ENCODE results near the gene ABCA7. TPM values are rescaled to one million over a fixed set of nuclear protein-coding genes. Genes with fewer than 3 reads are reported as not detected.

The ABCA7 gene
- total and polyA plus RNA-seq, 2 donors: 23.4 to 315 TPM

GRCh38 chr19:1093330-1093729, 53.4 kb downstream of the ABCA7 start:
- Histone ChIP-seq H3K27me3 (ENCODE audit: control insufficient read depth in 2 of 2, insufficient read depth in 1 of 2, low read length in 1 of 2) (no peaks in the 10 kb centered on the region), H3K4me1 (ENCODE audit: control insufficient read depth in 2 of 2, insufficient read depth in 2 of 2, low read length in 2 of 2) (peaks cover 19 to 31% of the 10 kb centered on the region in 2 donors), H3K4me3 (ENCODE audit: low read length in 2 of 2) (no peak overlapping the region), H3K27ac (ENCODE audit: low read depth in 1 of 2, low read length in 1 of 2) (no peak overlapping the region), H3K9me3 (ENCODE audit: control insufficient read depth in 2 of 2, insufficient read depth in 1 of 2, low read length in 1 of 2) (no peaks in the 10 kb centered on the region), H3K36me3 (ENCODE audit: control insufficient read depth in 2 of 2, insufficient read depth in 2 of 2, low read length in 1 of 2) (peaks cover 46 to 49% of the 10 kb centered on the region in 2 donors)
- no peak for DNase-seq (ENCODE audit: low read depth in 6 of 9, low spot score in 9 of 9)
- 97% methylated on average over 15 of the region's 15 CpGs for WGBS

GRCh38 chr19:1093811-1094553, 54.1 kb downstream of the ABCA7 start:
- DNase-seq (ENCODE audit: low read depth in 6 of 9, low spot score in 9 of 9): no peak
- no peaks in the 10 kb centered on the region for H3K9me3 ChIP-seq (ENCODE audit: control insufficient read depth in 2 of 2, insufficient read depth in 1 of 2, low read length in 1 of 2)
- peak overlapping the region; percentile 78 to 85 for H3K4me3 ChIP-seq (ENCODE audit: low read length in 2 of 2)
- WGBS: 86% methylated on average over 32 of the region's 32 CpGs
- H3K27ac ChIP-seq (ENCODE audit: low read depth in 1 of 2, low read length in 1 of 2): no peak overlapping the region
- peaks cover 13 to 24% of the 10 kb centered on the region in 2 donors for H3K4me1 ChIP-seq (ENCODE audit: control insufficient read depth in 2 of 2, insufficient read depth in 2 of 2, low read length in 2 of 2)
- H3K36me3 ChIP-seq (ENCODE audit: control insufficient read depth in 2 of 2, insufficient read depth in 2 of 2, low read length in 1 of 2): peaks cover 40 to 43% of the 10 kb centered on the region in 2 donors
- no peaks in the 10 kb centered on the region for H3K27me3 ChIP-seq (ENCODE audit: control insufficient read depth in 2 of 2, insufficient read depth in 1 of 2, low read length in 1 of 2)

- peak overlapping the region; percentile 78 to 85 for H3K4me3 ChIP-seq (ENCODE audit: low read length in 2 of 2)
- no peak overlapping the region for H3K27ac ChIP-seq (ENCODE audit: low read depth in 1 of 2, low read length in 1 of 2)
- H3K4me1 ChIP-seq (ENCODE audit: control insufficient read depth in 2 of 2, insufficient read depth in 2 of 2, low read length in 2 of 2): peaks cover 13 to 23% of the 10 kb centered on the region in 2 donors
- H3K36me3 ChIP-seq (ENCODE audit: control insufficient read depth in 2 of 2, insufficient read depth in 2 of 2, low read length in 1 of 2): peaks cover 34 to 36% of the 10 kb centered on the region in 2 donors
- WGBS: 1% methylated on average over 19 of the region's 19 CpGs
- no peaks in the 10 kb centered on the region for H3K9me3 ChIP-seq (ENCODE audit: control insufficient read depth in 2 of 2, insufficient read depth in 1 of 2, low read length in 1 of 2)
- no peaks in the 10 kb centered on the region for H3K27me3 ChIP-seq (ENCODE audit: control insufficient read depth in 2 of 2, insufficient read depth in 1 of 2, low read length in 1 of 2)
- DNase-seq (ENCODE audit: low read depth in 6 of 9, low spot score in 9 of 9): no peak
These were observed 54.7 kb downstream of the ABCA7 start for GRCh38 chr19:1094655-1094977.

- peak within 1 kb of the TSS; percentile 58 to 72 for H3K27ac ChIP-seq (ENCODE audit: low read depth in 1 of 2, low read length in 1 of 2)
- H3K4me3 ChIP-seq (ENCODE audit: low read length in 2 of 2): peak within 1 kb of the TSS; percentile 78 to 85
- H3K36me3 ChIP-seq (ENCODE audit: control insufficient read depth in 2 of 2, insufficient read depth in 2 of 2, low read length in 1 of 2): peaks cover 32 to 34% of the 10 kb centered on the region in 2 donors
- peak; percentile 94 to 99 (median 97) for DNase-seq (ENCODE audit: low read depth in 6 of 9, low spot score in 9 of 9)
- no peaks in the 10 kb centered on the region for H3K27me3 ChIP-seq (ENCODE audit: control insufficient read depth in 2 of 2, insufficient read depth in 1 of 2, low read length in 1 of 2)
- peaks cover 13 to 24% of the 10 kb centered on the region in 2 donors for H3K4me1 ChIP-seq (ENCODE audit: control insufficient read depth in 2 of 2, insufficient read depth in 2 of 2, low read length in 2 of 2)
- under 1% methylated on average over 81 of the region's 81 CpGs for WGBS
- H3K9me3 ChIP-seq (ENCODE audit: control insufficient read depth in 2 of 2, insufficient read depth in 1 of 2, low read length in 1 of 2): no peaks in the 10 kb centered on the region
These were observed 55.2 kb downstream of the ABCA7 start, which contains the start of gene POLR2E for GRCh38 chr19:1094978-1095701. Gene POLR2E (minus strand): TSS chr19:1095375. CDS start chr19:1095315, 60 bp downstream.

- Histone ChIP-seq H3K4me3 (ENCODE audit: low read length in 2 of 2) (no peak overlapping the region), H3K27me3 (ENCODE audit: control insufficient read depth in 2 of 2, insufficient read depth in 1 of 2, low read length in 1 of 2) (no peaks in the 10 kb centered on the region), H3K4me1 (ENCODE audit: control insufficient read depth in 2 of 2, insufficient read depth in 2 of 2, low read length in 2 of 2) (peaks cover 23 to 47% of the 10 kb centered on the region in 2 donors), H3K27ac (ENCODE audit: low read depth in 1 of 2, low read length in 1 of 2) (no peak overlapping the region), H3K9me3 (ENCODE audit: control insufficient read depth in 2 of 2, insufficient read depth in 1 of 2, low read length in 1 of 2) (no peaks in the 10 kb centered on the region), H3K36me3 (ENCODE audit: control insufficient read depth in 2 of 2, insufficient read depth in 2 of 2, low read length in 1 of 2) (peaks cover 10 to 14% of the 10 kb centered on the region in 2 donors)
- no peak for DNase-seq (ENCODE audit: low read depth in 6 of 9, low spot score in 9 of 9)
- 94% methylated on average over 7 of the region's 7 CpGs for WGBS
These were observed 57.9 kb downstream of the ABCA7 start for GRCh38 chr19:1097810-1098176.

- no peaks in the 10 kb centered on the region for H3K27me3 ChIP-seq (ENCODE audit: control insufficient read depth in 2 of 2, insufficient read depth in 1 of 2, low read length in 1 of 2)
- H3K36me3 ChIP-seq (ENCODE audit: control insufficient read depth in 2 of 2, insufficient read depth in 2 of 2, low read length in 1 of 2): peaks cover 4 to 7% of the 10 kb centered on the region in 2 donors
- H3K9me3 ChIP-seq (ENCODE audit: control insufficient read depth in 2 of 2, insufficient read depth in 1 of 2, low read length in 1 of 2): no peaks in the 10 kb centered on the region
- no peak overlapping the region for H3K27ac ChIP-seq (ENCODE audit: low read depth in 1 of 2, low read length in 1 of 2)
- DNase-seq (ENCODE audit: low read depth in 6 of 9, low spot score in 9 of 9): no peak
- H3K4me1 ChIP-seq (ENCODE audit: control insufficient read depth in 2 of 2, insufficient read depth in 2 of 2, low read length in 2 of 2): peaks cover 27 to 53% of the 10 kb centered on the region in 2 donors
- 95% methylated on average over 15 of the region's 15 CpGs for WGBS
- H3K4me3 ChIP-seq (ENCODE audit: low read length in 2 of 2): no peak overlapping the region
These were observed 58.5 kb downstream of the ABCA7 start for GRCh38 chr19:1098177-1099051.

GRCh38 chr19:1101337-1101698, 61.4 kb downstream of the ABCA7 start:
- Histone ChIP-seq H3K36me3 (ENCODE audit: control insufficient read depth in 2 of 2, insufficient read depth in 2 of 2, low read length in 1 of 2) (peaks cover 4 to 7% of the 10 kb centered on the region in 2 donors), H3K9me3 (ENCODE audit: control insufficient read depth in 2 of 2, insufficient read depth in 1 of 2, low read length in 1 of 2) (no peaks in the 10 kb centered on the region), H3K27me3 (ENCODE audit: control insufficient read depth in 2 of 2, insufficient read depth in 1 of 2, low read length in 1 of 2) (peaks cover 0 to 4% of the 10 kb centered on the region in 2 donors), H3K27ac (ENCODE audit: low read depth in 1 of 2, low read length in 1 of 2) (peak overlapping the region; percentile 90 to 93), H3K4me1 (ENCODE audit: control insufficient read depth in 2 of 2, insufficient read depth in 2 of 2, low read length in 2 of 2) (peaks cover 19 to 43% of the 10 kb centered on the region in 2 donors), H3K4me3 (ENCODE audit: low read length in 2 of 2) (peak overlapping the region; percentile 17 to 31)
- DNase-seq (ENCODE audit: low read depth in 6 of 9, low spot score in 9 of 9): peak in 2 of 9 donors; percentile 40 to 65
- WGBS: 17% methylated on average over 9 of the region's 9 CpGs

- Histone ChIP-seq H3K4me1 (ENCODE audit: control insufficient read depth in 2 of 2, insufficient read depth in 2 of 2, low read length in 2 of 2) (peaks cover 19 to 42% of the 10 kb centered on the region in 2 donors), H3K4me3 (ENCODE audit: low read length in 2 of 2) (no peak overlapping the region)
- no peak for DNase-seq (ENCODE audit: low read depth in 6 of 9, low spot score in 9 of 9)
These were observed 62.7 kb downstream of the ABCA7 start for GRCh38 chr19:1102407-1103131.

More at GRCh38 chr19:1102407-1103131, 62.7 kb downstream of the ABCA7 start:
- Histone ChIP-seq H3K36me3 (ENCODE audit: control insufficient read depth in 2 of 2, insufficient read depth in 2 of 2, low read length in 1 of 2) (peaks cover 17 to 18% of the 10 kb centered on the region in 2 donors), H3K9me3 (ENCODE audit: control insufficient read depth in 2 of 2, insufficient read depth in 1 of 2, low read length in 1 of 2) (no peaks in the 10 kb centered on the region), H3K27ac (ENCODE audit: low read depth in 1 of 2, low read length in 1 of 2) (peak overlapping the region; percentile 80 to 93), H3K27me3 (ENCODE audit: control insufficient read depth in 2 of 2, insufficient read depth in 1 of 2, low read length in 1 of 2) (peaks cover 0 to 4% of the 10 kb centered on the region in 2 donors)
- 90% methylated on average over 17 of the region's 17 CpGs for WGBS
